ENCODE results near the gene TBC1D22A. TPM values are rescaled to one million over a fixed set of nuclear protein-coding genes. Genes with fewer than 3 reads are reported as not detected.

TBC1D22A gene
- total RNA-seq, 6 experiments from 2014 or later, result 20.4 to 24.1 (median 22.2) TPM

DNA sequence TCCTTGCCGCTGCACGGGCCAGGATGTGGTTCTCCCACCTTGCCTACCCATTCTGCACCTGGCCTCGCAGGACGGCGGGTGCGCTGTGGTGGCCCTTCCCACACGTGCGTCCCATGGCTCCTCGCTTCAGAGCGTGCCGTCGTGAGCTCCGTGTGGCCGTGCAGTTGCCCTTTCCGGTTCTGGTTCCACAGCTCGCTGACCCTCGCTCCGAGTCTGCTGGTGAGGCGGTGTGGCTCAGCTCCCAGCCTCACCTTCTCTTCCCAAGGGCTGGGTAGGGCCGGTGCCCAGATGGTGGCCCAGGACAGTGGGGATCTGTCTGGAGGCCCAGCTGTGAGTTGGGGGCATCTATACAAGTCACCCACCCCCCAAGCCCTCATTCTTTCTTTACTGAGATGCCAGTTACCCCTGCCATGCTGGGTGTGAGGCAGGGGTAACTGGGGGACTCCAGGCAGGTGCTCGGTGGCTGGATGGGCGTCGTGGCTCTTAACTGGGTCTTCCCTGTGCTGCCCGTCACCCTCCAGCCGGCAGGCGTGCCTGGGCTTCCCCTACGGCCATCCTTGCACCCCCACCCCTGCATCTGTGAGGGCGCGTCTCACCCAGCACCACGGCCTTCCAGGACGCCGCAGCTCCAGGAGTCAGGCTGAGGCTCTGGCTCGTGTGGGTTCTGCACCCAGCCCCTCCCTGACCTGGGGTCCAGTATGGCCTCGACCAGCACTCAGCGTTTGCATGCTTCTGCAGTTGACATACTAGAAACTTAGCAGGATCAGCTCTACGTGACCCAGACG is 395.2 kb downstream of the TBC1D22A start:
- H3K4me1 Mint-ChIP-seq (ENCODE audit: low read depth), result no peaks in the 10 kb centered on the region
- H3K9me3 Mint-ChIP-seq, result peaks cover 4% of the 10 kb centered on the region; the same call in 1 of the 2 replicates
- H3K36me3 Mint-ChIP-seq (ENCODE audit: low read depth), result peaks cover 3% of the 10 kb centered on the region
- H3K27ac Mint-ChIP-seq, result no peak overlapping the region
- TF ChIP-seq, protein P1, sequence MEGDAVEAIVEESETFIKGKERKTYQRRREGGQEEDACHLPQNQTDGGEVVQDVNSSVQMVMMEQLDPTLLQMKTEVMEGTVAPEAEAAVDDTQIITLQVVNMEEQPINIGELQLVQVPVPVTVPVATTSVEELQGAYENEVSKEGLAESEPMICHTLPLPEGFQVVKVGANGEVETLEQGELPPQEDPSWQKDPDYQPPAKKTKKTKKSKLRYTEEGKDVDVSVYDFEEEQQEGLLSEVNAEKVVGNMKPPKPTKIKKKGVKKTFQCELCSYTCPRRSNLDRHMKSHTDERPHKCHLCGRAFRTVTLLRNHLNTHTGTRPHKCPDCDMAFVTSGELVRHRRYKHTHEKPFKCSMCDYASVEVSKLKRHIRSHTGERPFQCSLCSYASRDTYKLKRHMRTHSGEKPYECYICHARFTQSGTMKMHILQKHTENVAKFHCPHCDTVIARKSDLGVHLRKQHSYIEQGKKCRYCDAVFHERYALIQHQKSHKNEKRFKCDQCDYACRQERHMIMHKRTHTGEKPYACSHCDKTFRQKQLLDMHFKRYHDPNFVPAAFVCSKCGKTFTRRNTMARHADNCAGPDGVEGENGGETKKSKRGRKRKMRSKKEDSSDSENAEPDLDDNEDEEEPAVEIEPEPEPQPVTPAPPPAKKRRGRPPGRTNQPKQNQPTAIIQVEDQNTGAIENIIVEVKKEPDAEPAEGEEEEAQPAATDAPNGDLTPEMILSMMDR (IDR thresholded peaks at IDR 0.05), result no peak
- no peak for DNase-seq
- no peak overlapping the region for H3K4me3 Mint-ChIP-seq
- peaks cover 4% of the 10 kb centered on the region for H3K27me3 Mint-ChIP-seq (ENCODE audit: insufficient read depth)

DNA sequence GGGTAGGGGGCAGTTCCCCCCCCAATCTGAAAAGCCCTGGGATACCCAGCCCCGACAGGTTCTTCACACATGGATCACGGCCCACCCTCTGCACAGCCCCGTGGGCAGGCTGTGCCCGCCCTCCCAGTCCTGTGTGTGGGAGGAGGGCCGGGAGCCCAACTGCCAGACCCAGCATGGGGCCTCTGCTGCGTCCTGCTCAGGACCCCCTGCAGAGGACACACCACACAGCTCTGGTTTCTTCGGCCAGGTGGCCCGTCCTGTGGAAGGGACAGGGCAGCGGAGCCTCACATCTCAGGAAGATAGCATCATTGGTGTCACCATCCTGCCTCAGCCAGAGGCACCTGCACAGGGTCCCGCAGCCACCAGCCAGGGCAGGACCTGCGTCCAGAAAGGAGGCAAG is 396.0 kb downstream of the TBC1D22A start:
- H3K27me3 Mint-ChIP-seq (ENCODE audit: insufficient read depth), result peaks cover 4% of the 10 kb centered on the region
- TF ChIP-seq, protein P1 (IDR thresholded peaks at IDR 0.05), result no peak

DNA sequence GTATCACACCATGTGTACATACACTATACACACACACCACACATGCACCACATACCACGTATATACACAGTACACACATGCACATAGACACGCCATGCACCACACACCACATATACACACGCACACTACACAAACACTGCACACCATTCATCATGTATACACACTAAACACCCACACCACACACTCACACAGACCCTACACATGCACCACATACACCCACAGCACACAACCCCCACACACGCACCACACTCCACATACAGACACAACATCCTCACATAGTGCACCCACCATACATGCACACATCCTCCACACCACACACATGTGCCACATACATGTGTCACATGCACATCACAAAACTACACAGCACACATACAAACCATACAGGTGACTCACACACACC is 397.1 kb downstream of the TBC1D22A start:
- DNase-seq, result no peak
- H3K27me3 Mint-ChIP-seq (ENCODE audit: insufficient read depth), result peaks cover 4% of the 10 kb centered on the region
- H3K27ac Mint-ChIP-seq, result no peak overlapping the region
- no peak overlapping the region for H3K4me3 Mint-ChIP-seq
- no peaks in the 10 kb centered on the region; the same call in 1 of the 2 replicates for H3K36me3 Mint-ChIP-seq (ENCODE audit: low read depth)
- H3K9me3 Mint-ChIP-seq, result no peaks in the 10 kb centered on the region
- no peaks in the 10 kb centered on the region for H3K4me1 Mint-ChIP-seq (ENCODE audit: low read depth)
- TF ChIP-seq, protein P1 (IDR thresholded peaks at IDR 0.05), result no peak

More for the DNA sequence above, 396.0 kb downstream of the TBC1D22A start:
- H3K27ac Mint-ChIP-seq, result no peak overlapping the region
- H3K4me1 Mint-ChIP-seq (ENCODE audit: low read depth), result no peaks in the 10 kb centered on the region
- no peaks in the 10 kb centered on the region for H3K9me3 Mint-ChIP-seq
- H3K36me3 Mint-ChIP-seq (ENCODE audit: low read depth), result no peaks in the 10 kb centered on the region; the same call in 1 of the 2 replicates
- DNase-seq, result no peak
- H3K4me3 Mint-ChIP-seq, result no peak overlapping the region

DNA sequence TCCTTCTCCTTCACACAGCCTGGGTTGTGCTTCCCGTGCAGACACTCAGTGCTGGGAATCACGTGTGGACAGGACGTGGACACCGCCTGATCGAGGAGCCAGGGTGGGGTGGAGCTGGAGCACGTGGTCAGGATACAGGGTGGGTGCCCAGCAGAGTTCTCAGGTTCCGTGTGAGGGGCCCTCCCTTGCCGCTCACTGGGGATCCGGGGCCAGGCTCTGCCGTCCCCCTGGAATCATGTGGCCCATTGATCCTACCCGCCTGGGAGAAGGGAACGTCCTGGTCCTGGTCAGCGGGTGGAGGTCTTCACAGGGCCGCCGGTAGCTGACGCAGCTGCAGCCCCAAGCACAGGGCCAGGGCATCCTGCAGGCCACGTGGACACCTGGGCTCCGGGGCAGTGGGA is 397.7 kb downstream of the TBC1D22A start:
- Mint-ChIP-seq H3K4me1 (ENCODE audit: low read depth) (no peaks in the 10 kb centered on the region), H3K27ac (no peak overlapping the region), H3K4me3 (no peak overlapping the region), H3K36me3 (ENCODE audit: low read depth) (no peaks in the 10 kb centered on the region; the same call in 1 of the 2 replicates), H3K27me3 (ENCODE audit: insufficient read depth) (no peaks in the 10 kb centered on the region), H3K9me3 (no peaks in the 10 kb centered on the region)
- TF ChIP-seq, protein P1 (IDR thresholded peaks at IDR 0.05), result no peak
- DNase-seq, result no peak

DNA sequence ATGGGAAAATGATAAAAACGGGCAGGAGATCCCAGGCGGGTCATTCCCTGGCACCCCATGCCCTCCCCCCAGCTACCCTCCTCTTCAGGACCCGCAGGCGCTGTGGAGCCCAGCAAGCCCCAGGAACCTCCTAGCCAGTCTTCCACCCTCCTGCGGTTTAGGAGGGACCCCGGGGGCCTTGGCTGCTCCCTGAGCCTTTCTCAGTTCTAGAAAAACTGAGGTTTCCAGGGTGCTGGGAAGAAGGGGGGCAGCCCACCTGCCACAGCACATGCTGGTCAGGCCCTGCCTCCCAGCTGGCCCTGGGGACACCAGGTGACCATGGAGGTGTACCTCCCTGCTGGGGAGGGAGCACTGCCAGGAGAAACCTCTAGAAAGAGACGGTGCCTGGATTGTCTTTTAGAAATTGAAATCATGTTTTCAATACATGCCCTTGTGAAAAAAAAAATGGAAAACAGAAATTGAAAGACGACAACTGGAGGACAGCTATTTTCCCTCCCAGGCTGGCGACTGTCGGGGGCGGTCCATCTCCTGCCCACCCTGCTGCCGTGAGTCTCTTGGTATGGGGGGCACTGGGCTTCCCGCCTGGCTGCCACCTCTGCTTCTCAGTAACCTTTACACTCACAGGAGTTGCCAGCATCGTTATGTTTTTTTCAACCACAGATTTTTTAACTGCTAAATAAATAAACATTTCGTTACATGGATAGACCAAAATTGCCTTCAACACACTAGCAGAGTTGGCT is 398.5 kb downstream of the TBC1D22A start:
- DNase-seq, result no peak
- H3K27me3 Mint-ChIP-seq (ENCODE audit: insufficient read depth), result peaks cover 1% of the 10 kb centered on the region; the same call in 1 of the 2 replicates
- TF ChIP-seq, protein P1 (IDR thresholded peaks at IDR 0.05), result no peak
- no peaks in the 10 kb centered on the region; the same call in 1 of the 2 replicates for H3K36me3 Mint-ChIP-seq (ENCODE audit: low read depth)
- no peaks in the 10 kb centered on the region for H3K9me3 Mint-ChIP-seq
- no peak overlapping the region for H3K27ac Mint-ChIP-seq
- no peaks in the 10 kb centered on the region for H3K4me1 Mint-ChIP-seq (ENCODE audit: low read depth)
- H3K4me3 Mint-ChIP-seq, result no peak overlapping the region

All from HFFc6 (cell line).